HepG2 (cell line): Measurements from ENCODE around the gene ANTKMT. TPM values are rescaled to one million over a fixed set of nuclear protein-coding genes. Genes with fewer than 3 reads are reported as not detected.

Source experiments
- ATAC-seq: fragments of 200-7000 bp; cut with Tn5 transposase; 3 replicates; pipeline ENCODE4 v1.9.1; 2020; ENCODE audit warnings: mild to moderate bottlenecking, moderate library complexity
- BruUV-seq: library from RNA; stranded (reverse); fragments of 400-500 nt; replicated peaks from 2 replicates; lab custom pipeline; 2021; lab: Mats Ljungman, UMichigan
- CTCF ChIA-PET: fragments of 300-600 bp; formaldehyde crosslinking; extraction: SDS; loops from one replicate; lab custom pipeline; 2021; ENCODE audit warnings: low total read pairs, inconsistent platforms, low intra/inter-chr PET ratio; lab: Yijun Ruan, JAX
- POLR2A ChIA-PET: fragments of 350-600 bp; sonication (Branson Sonifier 250); formaldehyde crosslinking; loops from one replicate; lab custom pipeline; 2020; ENCODE audit warnings: antibody characterized with exemption, inconsistent platforms; lab: Yijun Ruan, JAX
- DNase-seq: peaks from one replicate; pipeline ENCODE4 v3.0.0-alpha.2; 2015; ENCODE audit warnings: low spot score
- FAIRE-seq: peaks from 3 replicates; lab custom pipeline; 2011; peaks lifted over from hg19 to GRCh38; lab: Jason Lieb, UNC
- H2AFZ ChIP-seq: one replicate; pipeline ENCODE4 v1.6.1; 2011; ENCODE audit warnings: low read length, inconsistent platforms
- H3K27ac ChIP-seq: fragments of 300-600 bp; 3 replicates; pipeline ENCODE4 v1.8.0; 2011; ENCODE audit warnings: mixed run types, mild to moderate bottlenecking, mixed read lengths, low read length, inconsistent platforms; ENCODE audit not compliant: insufficient read depth; ENCODE audit errors: extremely low read length
- H3K27me3 ChIP-seq, 2 experiments: fragments of 200-600 bp in 1 of 2; 2 replicates in 1 of 2; 3 replicates in 1 of 2; pipeline versions ENCODE4 v1.6.0 to v1.8.0; 2011; ENCODE audit warnings: low read length in 2 of 2, mild to moderate bottlenecking in 2 of 2, moderate library complexity in 2 of 2, inconsistent platforms in 1 of 2; ENCODE audit not compliant: insufficient read depth in 2 of 2, control insufficient read depth in 1 of 2
- H3K36me3 ChIP-seq, 2 experiments: fragments of 200-600 bp in 1 of 2; replicated peaks in 1 of 2; 2 replicates in 1 of 2; 3 replicates in 1 of 2; pipeline versions ENCODE4 v1.5.1 to v1.8.0; 2011; ENCODE audit warnings: low read length in 2 of 2, inconsistent platforms in 1 of 2; ENCODE audit not compliant: insufficient read depth in 2 of 2, control insufficient read depth in 1 of 2
- H3K4me1 ChIP-seq: 2 replicates; pipeline ENCODE4 v1.5.1; 2012; ENCODE audit warnings: low read length, inconsistent platforms; ENCODE audit not compliant: insufficient read depth
- H3K4me2 ChIP-seq: 2 replicates; pipeline ENCODE4 v1.6.0; 2011; ENCODE audit warnings: low read depth, low read length, inconsistent platforms
- H3K4me3 ChIP-seq, 3 experiments: fragments of 200-600 bp in 1 of 3; sonication (generic), shearing (Covaris generic) in 1 of 3; replicated peaks in 1 of 3; 2 replicates each; pipeline ENCODE4 v1.5.1; 2011 to 2016; ENCODE audit warnings: low read length in 3 of 3, inconsistent platforms in 2 of 3, low read depth in 2 of 3, mild to moderate bottlenecking in 2 of 3, control low read depth in 1 of 3, mixed read lengths in 1 of 3; ENCODE audit not compliant: insufficient read depth in 1 of 3
- H3K79me2 ChIP-seq: one replicate; pipeline ENCODE4 v1.6.1; 2011; ENCODE audit warnings: low read length, inconsistent platforms; ENCODE audit not compliant: insufficient read depth
- H3K9ac ChIP-seq: 2 replicates; pipeline ENCODE4 v1.6.0; 2011; ENCODE audit warnings: mild to moderate bottlenecking, low read depth, low read length, inconsistent platforms; ENCODE audit not compliant: insufficient read depth
- H3K9me3 ChIP-seq: 2 replicates; pipeline ENCODE4 v1.5.1; 2012; ENCODE audit warnings: mild to moderate bottlenecking, low read length
- H4K20me1 ChIP-seq: 2 replicates; pipeline ENCODE4 v1.6.0; 2011; ENCODE audit warnings: inconsistent platforms, mild to moderate bottlenecking, low read length, moderate library complexity; ENCODE audit not compliant: insufficient read depth
- LCORL ChIP-seq, 2 experiments: fragments of 450-650 bp in 1 of 2; sonication (generic) in 1 of 2; formaldehyde crosslinking in 1 of 2; IDR thresholded peaks; 2 replicates each; pipeline versions ENCODE4 v1.5.0 to v1.6.1; 2017 to 2020; ENCODE audit warnings: antibody characterized with exemption in 1 of 2, missing genetic modification reagents in 1 of 2
- MTERF4 ChIP-seq: sonication (generic); formaldehyde crosslinking; IDR thresholded peaks from 2 replicates; pipeline ENCODE4 v1.8.0; 2023; ENCODE audit warnings: mild to moderate bottlenecking, missing genetic modification reagents
- PBX2 ChIP-seq: IDR thresholded peaks from 2 replicates; pipeline ENCODE4 v1.6.1; 2016; ENCODE audit warnings: control low read depth
- PRDM15 ChIP-seq: sonication (generic); formaldehyde crosslinking; IDR thresholded peaks from 2 replicates; pipeline ENCODE4 v1.4.0; 2020; ENCODE audit warnings: missing genetic modification reagents
- SAFB2 ChIP-seq: sonication (generic); formaldehyde crosslinking; IDR thresholded peaks from 2 replicates; pipeline ENCODE4 v1.5.1; 2020; ENCODE audit warnings: missing genetic modification reagents, low read depth, mild to moderate bottlenecking, borderline replicate concordance
- ZNF644 ChIP-seq: IDR thresholded peaks from 2 replicates; pipeline ENCODE4 v1.6.1; 2016; ENCODE audit warnings: low read depth
- ZNF691 ChIP-seq: sonication (generic); formaldehyde crosslinking; IDR thresholded peaks from 2 replicates; pipeline ENCODE4 v1.4.0; 2020; ENCODE audit warnings: missing genetic modification reagents, low read depth, mild to moderate bottlenecking, borderline replicate concordance
- WGBS: methylation state at CpG from one replicate; pipeline ENCODE4 v1.1.6; 2017; ENCODE audit warnings: low lambda C conversion rate; 5-methylcytosine and 5-hydroxymethylcytosine counted together
- in situ Hi-C: cut with HindIII; loops from 2 replicates; pipeline ENCODE4 v1.10.0; 2017; ENCODE audit warnings: low pct_unique_long_range_greater_than_20kb; ENCODE audit not compliant: extremely low pct_ligation_motif_present
- intact Hi-C: fragments of 100-400 bp; cut with micrococcal nuclease; formaldehyde crosslinking; loops from one replicate; pipeline ENCODE4 v1.10.0; 2022; ENCODE audit not compliant: unreplicated experiment
- polyA plus RNA-seq, 8 experiments: library from polyadenylated mRNA; depleted of rRNA in 3 of 8; stranded (reverse) in 7 of 8; unstranded in 1 of 8; fragments of >200 nt; fragmentation: Illumina TruSeq in 4 of 8; extraction: Trizol in 4 of 8; gene quantifications; 2 replicates each; pipeline versions ENCODE4 v1.2.1 to v1.2.3, GENCODE V29; 2011 to 2016; ENCODE audit warnings: low read depth in 4 of 8, missing spikeins in 1 of 8, mixed read lengths in 1 of 8; ENCODE audit not compliant: insufficient read depth in 1 of 8
- total RNA-seq, 5 experiments: library from RNA; depleted of rRNA; stranded (reverse); fragments of >200 nt; fragmentation: Illumina TruSeq; extraction: Trizol; gene quantifications; 2 replicates each; pipeline ENCODE4 v1.2.3, GENCODE V29; 2016; ENCODE audit warnings: low read depth in 1 of 5

ANTKMT gene
- total and polyA plus RNA-seq, 2 of the 13 experiments (the other 11 are each of a cell fraction or from before 2014, with no cell fraction given): 7.5 to 47.8 TPM

GRCh38 chr16:734208-734980, 13.4 kb downstream of the ANTKMT start:
- intact Hi-C loops: no loop called here
- Histone ChIP-seq H3K79me2 (no peaks in the 10 kb centered on the region), H3K9me3 (no peaks in the 10 kb centered on the region), H3K27me3 (no peaks in the 10 kb centered on the region), H3K27ac (no peak overlapping the region), H3K4me3 (no peak overlapping the region), H4K20me1 (0 out of 2 replicates have a peak, but pooled peaks cover 2% of the 10 kb centered on the region), H3K4me2 (no peak overlapping the region), H3K4me1 (peaks cover 4% of the 10 kb centered on the region)
- CTCF ChIA-PET: interaction anchor here (2.7 kb wide), 1 partner anchor 22 kb away, joined by 19 read pairs; no protein-coding TSS in a partner anchor
- no peak for ATAC-seq
- no TSS peak for BruUV-seq
- 96% methylated on average over 41 of the region's 49 CpGs for WGBS
- no peak for DNase-seq
- no peak for TF ChIP-seq PRDM15 (CRISPR knock-in tag)
- no peak for TF ChIP-seq SAFB2
- TF ChIP-seq PBX2 (CRISPR knock-in tag): no peak
- no peak for TF ChIP-seq LCORL (IDR thresholded peaks at IDR 0.05)
- TF ChIP-seq LCORL (CRISPR knock-in tag; IDR thresholded peaks at IDR 0.05): no peak
- TF ChIP-seq ZNF691: no peak
- TF ChIP-seq ZNF644 (CRISPR knock-in tag): no peak
- TF ChIP-seq MTERF4 (CRISPR knock-in tag): no peak
- TF ChIP-seq, all 625 proteins: peak for 0
- in situ Hi-C loops: no loop called here
- Histone ChIP-seq H2AFZ (no peak overlapping the region), H3K36me3 (peaks cover 3 to 25% of the 10 kb centered on the region in 2 experiments; a peak in 2 of 5 replicates), H3K9ac (no peak overlapping the region)
- POLR2A ChIA-PET: interaction anchor here (2.2 kb wide), 1 partner anchor 13 kb away, joined by 7 read pairs; the partner anchor contains the start of gene ANTKMT
- no peak for FAIRE-seq
